SK-N-SH (cell line): ENCODE results near the gene ATF3. TPM values are rescaled to one million over a fixed set of nuclear protein-coding genes. Genes with fewer than 3 reads are reported as not detected.

ENCODE experiments used
- CTCF ChIA-PET: fragments of 300-600, 350-600 bp; formaldehyde crosslinking; extraction: SDS; loops from one replicate; lab custom pipeline; 2021; lab: Yijun Ruan, JAX
- POLR2A ChIA-PET: fragments of 350-600 bp; sonication (Branson Sonifier 250); formaldehyde crosslinking; extraction: SDS; loops from one replicate; lab custom pipeline; 2020; ENCODE audit warnings: antibody characterized with exemption, inconsistent platforms; lab: Yijun Ruan, JAX
- DNase-seq: peaks from one replicate; pipeline ENCODE4 v3.0.0; 2012
- H2AFZ ChIP-seq: fragments of 200-600 bp; sonication (generic); 2 replicates; pipeline ENCODE4 v1.8.1; 2016; ENCODE audit warnings: antibody characterized with exemption, mild to moderate bottlenecking, low read depth
- H3F3A ChIP-seq: fragments of 200-600 bp; sonication (generic); replicated peaks from 2 replicates; pipeline ENCODE3; 2016; ENCODE audit warnings: antibody characterized with exemption, mild to moderate bottlenecking; ENCODE audit not compliant: insufficient read depth
- H3K27ac ChIP-seq, 2 experiments: fragments of 200-500 bp in 1 of 2; fragments of 200-600 bp in 1 of 2; sonication (Bioruptor generic) in 1 of 2; sonication (generic), shearing (Covaris generic) in 1 of 2; 2 replicates each; pipeline versions ENCODE4 v1.5.1 to v1.6.1; 2014 to 2016; ENCODE audit warnings: low read depth in 2 of 2, inconsistent platforms in 1 of 2, low read length in 1 of 2, mild to moderate bottlenecking in 1 of 2, mixed read lengths in 1 of 2
- H3K27me3 ChIP-seq: fragments of 200-600 bp; sonication (generic), shearing (Covaris generic); 2 replicates; pipeline ENCODE4 v1.6.1; 2016; ENCODE audit warnings: mixed run types; ENCODE audit not compliant: insufficient read depth
- H3K36me3 ChIP-seq, 2 experiments: fragments of 200-500 bp in 1 of 2; fragments of 200-600 bp in 1 of 2; sonication (Bioruptor generic) in 1 of 2; sonication (generic) in 1 of 2; replicated peaks in 1 of 2; 2 replicates each; pipeline versions ENCODE3 to v1.5.1; 2014 to 2016; ENCODE audit warnings: low read length in 1 of 2, mild to moderate bottlenecking in 1 of 2; ENCODE audit not compliant: insufficient read depth in 2 of 2, control insufficient read depth in 1 of 2
- H3K4me1 ChIP-seq, 2 experiments: fragments of 200-500 bp in 1 of 2; fragments of 200-600 bp in 1 of 2; sonication (Bioruptor generic) in 1 of 2; sonication (generic), shearing (Covaris generic) in 1 of 2; 2 replicates each; pipeline versions ENCODE4 v1.5.1 to v1.6.1; 2014 to 2016; ENCODE audit warnings: low read depth in 1 of 2, low read length in 1 of 2, mixed run types in 1 of 2; ENCODE audit not compliant: insufficient read depth in 2 of 2, control insufficient read depth in 1 of 2
- H3K4me2 ChIP-seq: fragments of 200-600 bp; sonication (generic), shearing (Covaris generic); 2 replicates; pipeline ENCODE4 v1.6.1; 2017; ENCODE audit warnings: mixed run types
- H3K4me3 ChIP-seq, 2 experiments: fragments of 200-500 bp in 1 of 2; fragments of 200-600 bp in 1 of 2; sonication (Bioruptor generic) in 1 of 2; sonication (generic), shearing (Covaris generic) in 1 of 2; 2 replicates each; pipeline versions ENCODE4 v1.5.1 to v1.8.1; 2014 to 2016; ENCODE audit warnings: low read depth in 2 of 2, inconsistent platforms in 1 of 2, low read length in 1 of 2, mild to moderate bottlenecking in 1 of 2, mixed read lengths in 1 of 2, moderate library complexity in 1 of 2
- H3K79me2 ChIP-seq: fragments of 200-600 bp; sonication (generic); 2 replicates; pipeline ENCODE4 v1.8.1; 2017; ENCODE audit warnings: mild to moderate bottlenecking; ENCODE audit not compliant: insufficient read depth
- H3K9ac ChIP-seq: fragments of 200-600 bp; sonication (generic); 2 replicates; pipeline ENCODE4 v1.6.1; 2017; ENCODE audit warnings: mixed run types
- H3K9me2 ChIP-seq: fragments of 200-600 bp; sonication (generic); 2 replicates; pipeline ENCODE4 v1.6.1; 2017; ENCODE audit warnings: mixed run types
- H3K9me3 ChIP-seq: fragments of 200-600 bp; sonication (generic); 2 replicates; pipeline ENCODE4 v1.6.1; 2017; ENCODE audit warnings: mixed run types, mild to moderate bottlenecking, moderate library complexity
- H4K20me1 ChIP-seq: fragments of 200-600 bp; sonication (generic); 2 replicates; pipeline ENCODE4 v1.6.1; 2017; ENCODE audit warnings: mild to moderate bottlenecking, mixed run types; ENCODE audit not compliant: insufficient read depth
- CHD2 ChIP-seq: fragments of 150-350 bp; IDR thresholded peaks from 2 replicates; pipeline ENCODE4 v1.6.1; 2018; ENCODE audit warnings: low read length; ENCODE audit not compliant: partially characterized antibody
- CTCF ChIP-seq: fragments of 200-600 bp; sonication (generic); IDR thresholded peaks from 2 replicates; pipeline ENCODE4 v1.6.1; 2017; ENCODE audit warnings: antibody characterized with exemption, mild to moderate bottlenecking, moderate library complexity
- ELF1 ChIP-seq: IDR thresholded peaks from 2 replicates; pipeline ENCODE4 v1.4.0; 2012
- EZH2phosphoT487 ChIP-seq: fragments of 200-600 bp; sonication (generic); IDR thresholded peaks from 2 replicates; pipeline ENCODE4 v1.6.1; 2017; ENCODE audit warnings: low read depth, mixed run types, mild to moderate bottlenecking, antibody characterized with exemption, moderate library complexity, borderline replicate concordance
- FOSL2 ChIP-seq: IDR thresholded peaks from 2 replicates; pipeline ENCODE4 v1.4.0; 2012; ENCODE audit warnings: low read depth, mild to moderate bottlenecking, moderate library complexity, borderline replicate concordance
- FOXJ3 ChIP-seq: sonication (generic); formaldehyde crosslinking; IDR thresholded peaks from 2 replicates; pipeline ENCODE4 v1.5.1; 2020; ENCODE audit warnings: mild to moderate bottlenecking, missing genetic modification reagents
- FOXM1 ChIP-seq: IDR thresholded peaks from 2 replicates; pipeline ENCODE4 v1.4.0; 2012; ENCODE audit warnings: low read depth, mild to moderate bottlenecking
- GABPA ChIP-seq: IDR thresholded peaks from 2 replicates; pipeline ENCODE4 v1.4.0; 2012; ENCODE audit warnings: low read depth, mild to moderate bottlenecking
- GATA2 ChIP-seq: sonication (generic); formaldehyde crosslinking; IDR thresholded peaks from 2 replicates; pipeline ENCODE4 v1.5.0; 2020; ENCODE audit warnings: mild to moderate bottlenecking, missing genetic modification reagents
- IRF3 ChIP-seq: fragments of 150-350 bp; IDR thresholded peaks from 2 replicates; pipeline ENCODE4 v1.6.1; 2016; ENCODE audit warnings: mild to moderate bottlenecking, low read depth, low read length
- JUND ChIP-seq: IDR thresholded peaks from 2 replicates; pipeline ENCODE4 v1.4.0; 2012
- MAX ChIP-seq: IDR thresholded peaks from 2 replicates; pipeline ENCODE4 v1.4.0; 2012; ENCODE audit warnings: low read depth
- MEF2A ChIP-seq: IDR thresholded peaks from 2 replicates; pipeline ENCODE4 v1.4.0; 2012; ENCODE audit warnings: low read depth, borderline replicate concordance
- MXI1 ChIP-seq: IDR thresholded peaks from 2 replicates; pipeline ENCODE4 v1.6.1; 2012; ENCODE audit warnings: mild to moderate bottlenecking, low read depth, low read length, improper control_type of control experiment
- NFIC ChIP-seq: IDR thresholded peaks from 2 replicates; pipeline ENCODE4 v1.4.0; 2012; ENCODE audit warnings: borderline replicate concordance
- NRF1 ChIP-seq: IDR thresholded peaks from 2 replicates; pipeline ENCODE4 v1.6.1; 2012; ENCODE audit warnings: low read depth, mild to moderate bottlenecking, low read length
- PBX3 ChIP-seq: IDR thresholded peaks from 2 replicates; pipeline ENCODE4; 2012
- POLR2AphosphoS5 ChIP-seq: IDR thresholded peaks from 2 replicates; pipeline ENCODE4 v1.6.1; 2012; ENCODE audit warnings: low read depth, low read length
- RAD21 ChIP-seq: IDR thresholded peaks from 2 replicates; pipeline ENCODE4 v1.6.1; 2012; ENCODE audit warnings: mild to moderate bottlenecking, low read length
- RFX5 ChIP-seq: IDR thresholded peaks from 2 replicates; pipeline ENCODE4 v1.6.1; 2012; ENCODE audit warnings: mild to moderate bottlenecking, improper control_type of control experiment, low read length
- RXRA ChIP-seq: IDR thresholded peaks from 2 replicates; pipeline ENCODE4 v1.4.0; 2012; ENCODE audit warnings: low read depth, mild to moderate bottlenecking, borderline replicate concordance
- SIN3A ChIP-seq: IDR thresholded peaks from 2 replicates; pipeline ENCODE4 v1.6.1; 2012; ENCODE audit warnings: low read depth, mild to moderate bottlenecking, low read length, moderate library complexity, borderline replicate concordance
- SMC3 ChIP-seq: IDR thresholded peaks from 2 replicates; pipeline ENCODE4 v1.6.1; 2012; ENCODE audit warnings: low read depth, low read length, improper control_type of control experiment
- TAF1 ChIP-seq: IDR thresholded peaks from 2 replicates; pipeline ENCODE4 v1.6.1; 2012; ENCODE audit warnings: low read depth, mild to moderate bottlenecking, low read length, moderate library complexity, borderline replicate concordance
- TCF12 ChIP-seq: IDR thresholded peaks from 2 replicates; pipeline ENCODE4 v1.4.0; 2012
- TEAD4 ChIP-seq: IDR thresholded peaks from 2 replicates; pipeline ENCODE4 v1.4.0; 2012; ENCODE audit warnings: mild to moderate bottlenecking, borderline replicate concordance; ENCODE audit not compliant: insufficient read depth
- USF1 ChIP-seq: IDR thresholded peaks from 2 replicates; pipeline ENCODE4 v1.4.0; 2012; ENCODE audit warnings: low read depth, borderline replicate concordance
- ZBTB33 ChIP-seq: IDR thresholded peaks from 2 replicates; pipeline ENCODE4 v1.4.0; 2012; ENCODE audit warnings: low read depth, borderline replicate concordance
- WGBS: methylation state at CpG from one replicate; pipeline ENCODE4 v1.1.6; 2017; ENCODE audit warnings: low lambda C conversion rate; 5-methylcytosine and 5-hydroxymethylcytosine counted together
- polyA plus RNA-seq, 3 experiments: library from polyadenylated mRNA; depleted of rRNA; stranded (reverse); fragments of >200 nt; gene quantifications; 2 replicates each; pipeline ENCODE4 v1.2.3, GENCODE V29; 2012

ATF3 gene
- 29.7 TPM in 2 replicates for polyA plus RNA-seq (2012; rRNA removed)
- polyA plus RNA-seq (2012; cell fraction: cytosol; rRNA removed) = 16.4 and 25.6 TPM in 2 replicates
- polyA plus RNA-seq (2012; cell fraction: nucleus; rRNA removed) = 75.2 and 130 TPM in 2 replicates

- Histone ChIP-seq H3K4me2 (peak within 1 kb of the TSS; percentile 97), H2AFZ (peak within 1 kb of the TSS; percentile 72; the same call in 1 of the 2 replicates), H3K36me3 (no peaks in the 10 kb centered on the region), H3K27me3 (peaks cover 42% of the 10 kb centered on the region), H3K9ac (peak within 1 kb of the TSS; percentile 90), H3K4me1 (peaks cover 4 to 32% of the 10 kb centered on the region in 2 experiments; a peak in 2 of 4 replicates), H3F3A (peaks cover 6% of the 10 kb centered on the region), H4K20me1 (no peaks in the 10 kb centered on the region; the same call in 1 of the 2 replicates), H3K4me3 (peak within 1 kb of the TSS; percentile 67 to 71), H3K9me2 (no peaks in the 10 kb centered on the region), H3K9me3 (no peaks in the 10 kb centered on the region), H3K27ac (peak within 1 kb of the TSS; percentile 78 to 86), H3K79me2 (no peaks in the 10 kb centered on the region)
- peak; percentile 98 for DNase-seq
- POLR2A ChIA-PET = interaction anchor here (0.5 to 2.5 kb wide), 27 partner anchors 8 to 1103 kb away, joined by 3 to 41 read pairs (median 4); partner anchors contain the start of genes BATF3, DTL, FLVCR1 and INTS7
- CTCF ChIA-PET = interaction anchor here (0.6 to 5.2 kb wide), 21 partner anchors 10 to 260 kb away, joined by 3 to 49 read pairs (median 4); partner anchors contain the start of gene BATF3
- 0% methylated on average over 21 of the region's 54 CpGs for WGBS
- TF ChIP-seq NRF1 (no peak; the same call in 1 of the 2 replicates), TEAD4 (peak; percentile 51), USF1 (no peak), POLR2AphosphoS5 (peak; percentile 98), ELF1 (no peak), GABPA (no peak), EZH2phosphoT487 (no peak), SMC3 (no peak), JUND (peak; percentile 52), FOSL2 (no peak), ZBTB33 (no peak), PBX3 (no peak), GATA2 (CRISPR knock-in tag) (no peak), MAX (peak; percentile 77), RFX5 (no peak), TCF12 (peak; percentile 44), FOXM1 (no peak), TAF1 (peak; percentile 94), MXI1 (no peak), IRF3 (no peak), MEF2A (peak; percentile 97), RAD21 (no peak), NFIC (peak; percentile 17; the same call in 1 of the 2 replicates), CTCF (no peak), FOXJ3 (peak; percentile 62; the same call in 1 of the 2 replicates), RXRA (0 out of 2 replicates have a peak, but pooled peaks have one; percentile 0), SIN3A (0 out of 2 replicates have a peak, but pooled peaks have one; percentile 30), CHD2 (peak; percentile 47)
These were observed at the start of gene ATF3 for GRCh38 chr1:212608392-212608958. TSS of gene ATF3 (plus strand) at chr1:212608761. CDS start at chr1:212615022, 6,261 bp downstream.
